ENCODE data around the gene SPATA45.
A peak's percentile ranks its signal among the peaks of the same experiment; 100 is the strongest.

Gene SPATA45

GRCh38 chr1:212857992-212858460 lies 10.6 kb upstream of the SPATA45 start, which contains the start of gene FLVCR1 (continued):
- TF ChIP-seq ZNF184 (tag by site-specific recombination; IDR thresholded peaks at IDR 0.05) (no peak), PBX3 (CRISPR knock-in tag; IDR thresholded peaks at IDR 0.05) (no peak), INSM2 (tag by site-specific recombination; IDR thresholded peaks at IDR 0.05) (peak; percentile 56; the same call in 1 of the 2 replicates), ZSCAN18 (tag by site-specific recombination; IDR thresholded peaks at IDR 0.05) (no peak), ZNF596 (tag by site-specific recombination; IDR thresholded peaks at IDR 0.05) (no peak), RBAK (tag by site-specific recombination; IDR thresholded peaks at IDR 0.05) (no peak), ZNF513 (tag by site-specific recombination; IDR thresholded peaks at IDR 0.05) (no peak), ZNF202 (tag by site-specific recombination; IDR thresholded peaks at IDR 0.05; ENCODE audit: borderline replicate concordance) (no peak), GLIS1 (tag by site-specific recombination; IDR thresholded peaks at IDR 0.05) (peak; percentile 56; the same call in 1 of the 2 replicates), ZNF335 (tag by site-specific recombination; conservative IDR thresholded peaks at IDR 0.05) (no peak), ZNF585B (tag by site-specific recombination; IDR thresholded peaks at IDR 0.05) (no peak), ZIC2 (tag by site-specific recombination; IDR thresholded peaks at IDR 0.05) (no peak), ZNF792 (tag by site-specific recombination; IDR thresholded peaks at IDR 0.05) (no peak), ZNF24 (tag by site-specific recombination; IDR thresholded peaks at IDR 0.05) (0 out of 2 replicates have a peak, but pooled peaks have one; percentile 14), ZBTB48 (tag by site-specific recombination; IDR thresholded peaks at IDR 0.05) (no peak), ZFHX2 (tag by site-specific recombination; conservative IDR thresholded peaks at IDR 0.05) (peak; percentile 91), ELK4 (IDR thresholded peaks at IDR 0.05; ENCODE audit: borderline replicate concordance, low read depth, low read length) (no peak), ZNF639 (tag by site-specific recombination; IDR thresholded peaks at IDR 0.05) (no peak), ZNF571 (tag by site-specific recombination; IDR thresholded peaks at IDR 0.05) (no peak), ZNF280D (tag by site-specific recombination; IDR thresholded peaks at IDR 0.05) (no peak), ZNF704 (tag by site-specific recombination; IDR thresholded peaks at IDR 0.05) (no peak), ZNF416 (tag by site-specific recombination; IDR thresholded peaks at IDR 0.05) (no peak), PATZ1 (tag by site-specific recombination; IDR thresholded peaks at IDR 0.05) (peak; percentile 85), ZSCAN4 (tag by site-specific recombination; IDR thresholded peaks at IDR 0.05) (no peak)
